H1 (cell line): ENCODE measurements around the gene CYB561. TPM values are rescaled to one million over a fixed set of nuclear protein-coding genes. Genes with fewer than 3 reads are reported as not detected.

Experiments used
- CTCF ChIA-PET: fragments of 300-600 bp; sonication (Branson Sonifier 250); formaldehyde crosslinking; loops from one replicate; lab custom pipeline; 2021; ENCODE audit not compliant: partially characterized antibody; lab: Charles Lee
- POLR2A ChIA-PET: fragments of 300-600 bp; sonication (Branson Sonifier 250); formaldehyde crosslinking; loops from one replicate; lab custom pipeline; 2021; ENCODE audit warnings: inconsistent platforms; ENCODE audit not compliant: partially characterized antibody; lab: Charles Lee
- DNase-seq, 2 experiments: peaks; one replicate each; pipeline versions ENCODE4 v3.0.0 to v3.0.0-alpha.2; 2010 to 2022; ENCODE audit warnings: low spot score in 2 of 2, low read depth in 1 of 2, mixed read lengths in 1 of 2
- FAIRE-seq: peaks from 2 replicates; lab custom pipeline; 2011; peaks lifted over from hg19 to GRCh38; lab: Jason Lieb, UNC
- H2AFZ ChIP-seq: 2 replicates; pipeline ENCODE4 v1.8.1; 2012; ENCODE audit warnings: low read length, inconsistent platforms
- H2AK5ac ChIP-seq: 2 replicates; pipeline ENCODE4 v1.6.1; 2013; ENCODE audit warnings: low read depth, low read length
- H2BK120ac ChIP-seq: replicated peaks from 2 replicates; pipeline ENCODE3; 2013; ENCODE audit warnings: low read depth, low read length, inconsistent platforms
- H2BK12ac ChIP-seq: 2 replicates; pipeline ENCODE4 v1.6.1; 2013; ENCODE audit warnings: low read depth, low read length
- H2BK15ac ChIP-seq: 2 replicates; pipeline ENCODE4 v1.6.1; 2013; ENCODE audit warnings: low read length
- H2BK20ac ChIP-seq: 2 replicates; pipeline ENCODE4 v1.6.1; 2013; ENCODE audit warnings: low read length
- H2BK5ac ChIP-seq: 2 replicates; pipeline ENCODE4 v1.6.1; 2013; ENCODE audit warnings: low read depth, low read length
- H3K14ac ChIP-seq: 2 replicates; pipeline ENCODE4 v1.6.1; 2013; ENCODE audit warnings: inconsistent platforms; ENCODE audit not compliant: insufficient read length
- H3K18ac ChIP-seq: 2 replicates; pipeline ENCODE4 v1.6.1; 2013; ENCODE audit warnings: low read length; ENCODE audit errors: extremely low read depth
- H3K23ac ChIP-seq: 2 replicates; pipeline ENCODE4 v1.6.1; 2013; ENCODE audit warnings: inconsistent platforms; ENCODE audit not compliant: insufficient read length
- H3K23me2 ChIP-seq: 2 replicates; pipeline ENCODE4 v1.6.1; 2013; ENCODE audit warnings: low read depth, low read length
- H3K27ac ChIP-seq: 2 replicates; pipeline ENCODE4 v1.6.1; 2011; ENCODE audit warnings: low read depth, low read length, inconsistent platforms
- H3K27me3 ChIP-seq, 4 experiments: replicated peaks in 1 of 4; 1 replicate in 1 of 4; 2 replicates in 3 of 4; pipeline versions ENCODE4 v1.6.1 to v1.8.1; 2011 to 2013; ENCODE audit warnings: low read length in 3 of 4, mild to moderate bottlenecking in 3 of 4, inconsistent platforms in 2 of 4, mixed read lengths in 2 of 4, moderate library complexity in 1 of 4; ENCODE audit not compliant: control insufficient read depth in 3 of 4, insufficient read depth in 3 of 4; ENCODE audit errors: extremely low read depth in 1 of 4
- H3K36me3 ChIP-seq, 4 experiments: 2 replicates each; pipeline versions ENCODE4 v1.6.1 to v1.8.1; 2011 to 2013; ENCODE audit warnings: mild to moderate bottlenecking in 4 of 4, low read length in 3 of 4, moderate library complexity in 2 of 4, control low read depth in 1 of 4, inconsistent platforms in 1 of 4; ENCODE audit not compliant: insufficient read depth in 4 of 4, control insufficient read depth in 2 of 4
- H3K4ac ChIP-seq: replicated peaks from 2 replicates; pipeline ENCODE3; 2013; ENCODE audit warnings: low read length, low read depth, mixed read lengths, inconsistent platforms; ENCODE audit not compliant: insufficient read length
- H3K4me1 ChIP-seq, 4 experiments: replicated peaks in 1 of 4; 1 replicate in 1 of 4; 2 replicates in 3 of 4; pipeline versions ENCODE4 v1.6.1 to v1.8.1; 2011 to 2013; ENCODE audit warnings: low read length in 3 of 4, inconsistent platforms in 2 of 4, mixed read lengths in 1 of 4; ENCODE audit not compliant: insufficient read depth in 4 of 4, control insufficient read depth in 3 of 4
- H3K4me2 ChIP-seq, 2 experiments: 2 replicates each; pipeline versions ENCODE4 v1.6.1 to v1.8.1; 2011 to 2013; ENCODE audit warnings: low read depth in 2 of 2, low read length in 2 of 2, control low read depth in 1 of 2, inconsistent platforms in 1 of 2, mild to moderate bottlenecking in 1 of 2; ENCODE audit not compliant: insufficient read depth in 1 of 2
- H3K4me3 ChIP-seq, 4 experiments: fragments of 200-600, 300-600 bp in 1 of 4; sonication (generic), shearing (Covaris generic), sonication (Bioruptor Twin) in 1 of 4; 2 replicates each; pipeline versions ENCODE4 v1.5.1 to v1.8.1; 2011 to 2016; ENCODE audit warnings: low read length in 4 of 4, low read depth in 3 of 4, control low read depth in 2 of 4, inconsistent platforms in 2 of 4, mild to moderate bottlenecking in 2 of 4, mixed read lengths in 1 of 4, moderate library complexity in 1 of 4; ENCODE audit not compliant: insufficient read depth in 2 of 4; ENCODE audit errors: extremely low read depth in 1 of 4
- H3K56ac ChIP-seq: replicated peaks from 2 replicates; pipeline ENCODE3; 2013; ENCODE audit warnings: low read depth, mild to moderate bottlenecking, mixed read lengths, low read length, inconsistent platforms; ENCODE audit not compliant: insufficient read length
- H3K79me1 ChIP-seq: 2 replicates; pipeline ENCODE4 v1.6.1; 2013; ENCODE audit warnings: low read depth, low read length, control low read depth
- H3K79me2 ChIP-seq, 2 experiments: 2 replicates each; pipeline versions ENCODE4 v1.6.1 to v1.8.1; 2012 to 2013; ENCODE audit warnings: low read length in 2 of 2, mild to moderate bottlenecking in 2 of 2, inconsistent platforms in 1 of 2; ENCODE audit not compliant: insufficient read depth in 2 of 2, control insufficient read depth in 1 of 2
- H3K9ac ChIP-seq, 4 experiments: replicated peaks in 1 of 4; 1 replicate in 1 of 4; 2 replicates in 3 of 4; pipeline versions ENCODE4 v1.6.1 to v1.8.1; 2011 to 2013; ENCODE audit warnings: low read depth in 3 of 4, low read length in 3 of 4, control low read depth in 2 of 4, mild to moderate bottlenecking in 2 of 4, moderate library complexity in 2 of 4, inconsistent platforms in 1 of 4; ENCODE audit errors: extremely low read depth in 1 of 4
- H3K9me3 ChIP-seq, 2 experiments: 2 replicates each; pipeline versions ENCODE4 v1.6.1 to v1.8.1; 2012 to 2013; ENCODE audit warnings: mild to moderate bottlenecking in 2 of 2, moderate library complexity in 2 of 2, control low read depth in 1 of 2, inconsistent platforms in 1 of 2, low read depth in 1 of 2, low read length in 1 of 2, mixed read lengths in 1 of 2; ENCODE audit not compliant: insufficient read depth in 2 of 2
- H4K20me1 ChIP-seq, 2 experiments: replicated peaks in 1 of 2; 2 replicates each; pipeline versions ENCODE3 to v1.8.1; 2011 to 2013; ENCODE audit warnings: inconsistent platforms in 2 of 2, low read length in 2 of 2, mild to moderate bottlenecking in 1 of 2; ENCODE audit not compliant: insufficient read depth in 2 of 2, control insufficient read depth in 1 of 2
- H4K5ac ChIP-seq: 2 replicates; pipeline ENCODE4 v1.6.1; 2013; ENCODE audit warnings: low read length, low read depth, mixed read lengths, inconsistent platforms; ENCODE audit not compliant: insufficient read length
- H4K8ac ChIP-seq: 2 replicates; pipeline ENCODE4 v1.8.0; 2013; ENCODE audit warnings: mild to moderate bottlenecking, moderate library complexity, low read length, inconsistent platforms; ENCODE audit not compliant: insufficient read depth; ENCODE audit errors: extremely low read depth
- H4K91ac ChIP-seq: replicated peaks from 2 replicates; pipeline ENCODE3; 2013; ENCODE audit warnings: low read length, mixed read lengths, inconsistent platforms; ENCODE audit not compliant: insufficient read length
- CHD1 ChIP-seq: IDR thresholded peaks from 2 replicates; pipeline ENCODE4 v1.6.1; 2012; ENCODE audit warnings: low read depth, low read length, improper control_type of control experiment
- JUN ChIP-seq: IDR thresholded peaks from 2 replicates; pipeline ENCODE4 v1.6.1; 2011; ENCODE audit warnings: low read depth, mild to moderate bottlenecking, improper control_type of control experiment, low read length
- JUND ChIP-seq: IDR thresholded peaks from 2 replicates; pipeline ENCODE4 v1.6.1; 2011; ENCODE audit warnings: mild to moderate bottlenecking, improper control_type of control experiment, low read length
- KDM4A ChIP-seq: IDR thresholded peaks from one replicate; pipeline ENCODE4 v1.7.1; 2012; ENCODE audit warnings: low read depth, mild to moderate bottlenecking, moderate library complexity, low read length, inconsistent platforms; ENCODE audit not compliant: severe bottlenecking
- MAFK ChIP-seq: IDR thresholded peaks from 2 replicates; pipeline ENCODE4 v1.6.1; 2012; ENCODE audit warnings: low read depth, mild to moderate bottlenecking, improper control_type of control experiment, low read length
- POLR2AphosphoS5 ChIP-seq: IDR thresholded peaks from 2 replicates; pipeline ENCODE4 v1.6.1; 2011; ENCODE audit warnings: low read depth, low read length
- SAP30 ChIP-seq: fragments of 300-600 bp; sonication (generic); IDR thresholded peaks from 2 replicates; pipeline ENCODE4 v1.7.1; 2012; ENCODE audit warnings: low read length, moderate library complexity, mild to moderate bottlenecking, inconsistent platforms; ENCODE audit not compliant: insufficient read depth, insufficient replicate concordance
- SP2 ChIP-seq: IDR thresholded peaks from 2 replicates; pipeline ENCODE4 v1.6.1; 2012; ENCODE audit warnings: mild to moderate bottlenecking, low read length, inconsistent platforms
- WGBS, 2 experiments: shearing (Covaris generic) in 1 of 2; methylation state at CpG; one replicate each; pipeline versions ENCODE4 v1.1.6 to v1.1.7; 2013 to 2015; ENCODE audit warnings: low lambda C conversion rate in 2 of 2, mixed read lengths in 2 of 2, inconsistent platforms in 1 of 2, low coverage in 1 of 2, missing lambda C conversion rate in 1 of 2; ENCODE audit not compliant: insufficient replicate concordance in 2 of 2, insufficient coverage in 1 of 2, insufficient read length in 1 of 2; ENCODE audit errors: extremely low coverage in 1 of 2, missing lambda C conversion rate in 1 of 2; 5-methylcytosine and 5-hydroxymethylcytosine counted together
- polyA plus RNA-seq, 7 experiments: library from polyadenylated mRNA; depleted of rRNA in 3 of 7; stranded (reverse) in 5 of 7; unstranded in 2 of 7; fragments of >200 nt in 5 of 7; fragments of 200-250 nt in 2 of 7; gene quantifications; 1 replicate in 5 of 7; 2 replicates in 1 of 7; 4 replicates in 1 of 7; pipeline versions ENCODE4 v1.2.1 to v1.2.3, GENCODE V29; 2011 to 2013; ENCODE audit warnings: missing spikeins in 2 of 7, mixed read lengths in 2 of 7
- total RNA-seq: library from RNA; stranded (reverse); fragmentation: NEBNext Ultra II Directional; extraction: Animal tissue kit (Norgen Biotek cat#: 25700); gene quantifications from 2 replicates; pipeline ENCODE4 v1.2.1, GENCODE V29; 2021
- TF ChIP-seq, protein P1 (sequence below): IDR thresholded peaks from 2 replicates; pipeline ENCODE4 v1.6.1; 2011; ENCODE audit warnings: low read depth, mild to moderate bottlenecking, low read length; ENCODE audit not compliant: insufficient read depth
- TF ChIP-seq, protein P2 (sequence below): IDR thresholded peaks from 2 replicates; pipeline ENCODE4 v1.6.1; 2012; ENCODE audit warnings: low read length, inconsistent platforms
- TF ChIP-seq, protein P3 (sequence below): IDR thresholded peaks from 2 replicates; pipeline ENCODE4 v1.6.1; 2012; ENCODE audit warnings: inconsistent platforms

The CYB561 gene
- total and polyA plus RNA-seq, 2 of the 8 experiments (the other 6 are each of a cell fraction or from before 2014, with no cell fraction given): 19.7 to 23.4 TPM

DNA sequence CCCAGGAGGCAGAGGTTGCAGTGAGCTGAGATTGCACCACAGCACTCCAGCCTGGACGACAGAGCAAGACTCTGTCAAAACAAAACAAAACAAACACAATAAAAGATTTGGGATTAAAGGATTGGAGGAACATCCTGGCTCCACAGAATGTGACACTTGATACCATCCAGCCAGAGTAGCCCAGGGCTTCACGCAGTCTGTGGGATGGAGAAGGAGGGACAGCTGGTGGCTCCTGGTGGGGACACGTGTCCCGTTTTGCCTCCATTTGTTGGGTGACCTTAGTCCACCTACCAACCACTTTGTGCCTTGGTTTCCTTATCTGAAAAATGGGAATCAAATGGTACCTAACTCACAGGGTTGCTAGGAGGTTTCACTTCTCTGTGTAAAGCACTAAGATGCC, 12.4 kb upstream of the CYB561 start:
- Histone ChIP-seq H3K79me2 (no peaks in the 10 kb centered on the region), H2BK120ac (no peak overlapping the region), H4K8ac (no peak overlapping the region), H2BK5ac (no peak overlapping the region), H3K9me3 (no peaks in the 10 kb centered on the region), H3K23ac (no peak overlapping the region), H3K27me3 (no peaks in the 10 kb centered on the region), H3K18ac (no peak overlapping the region), H2AFZ (no peak overlapping the region), H4K20me1 (no peaks in the 10 kb centered on the region), H3K4ac (no peak overlapping the region), H3K79me1 (no peaks in the 10 kb centered on the region), H3K14ac (no peak overlapping the region), H4K91ac (no peak overlapping the region), H3K27ac (no peak overlapping the region), H3K56ac (no peak overlapping the region), H3K9ac (no peak overlapping the region), H2BK20ac (no peak overlapping the region), H3K4me3 (no peak overlapping the region), H2BK15ac (no peak overlapping the region), H2BK12ac (no peak overlapping the region), H3K23me2 (no peaks in the 10 kb centered on the region), H3K36me3 (no peaks in the 10 kb centered on the region), H3K4me1 (no peaks in the 10 kb centered on the region), H3K4me2 (no peak overlapping the region), H2AK5ac (no peak overlapping the region), H4K5ac (no peak overlapping the region)
- POLR2A ChIA-PET: interaction anchor here (1.5 kb wide), 1 partner anchor 10 kb away, joined by 5 read pairs; no protein-coding TSS in a partner anchor
- FAIRE-seq (no peak), DNase-seq (no peak)
- CTCF ChIA-PET: interaction anchor here (1.0 to 27.9 kb wide), 6 partner anchors 12 to 39 kb away, joined by 3 to 758 read pairs (median 4); partner anchors contain the start of gene CYB561
- 85% methylated on average over 4 of the region's 4 CpGs; no CpG with 5 or more reads in 1 of the 2 experiments for WGBS, 2 experiments
- TF ChIP-seq, protein P1, sequence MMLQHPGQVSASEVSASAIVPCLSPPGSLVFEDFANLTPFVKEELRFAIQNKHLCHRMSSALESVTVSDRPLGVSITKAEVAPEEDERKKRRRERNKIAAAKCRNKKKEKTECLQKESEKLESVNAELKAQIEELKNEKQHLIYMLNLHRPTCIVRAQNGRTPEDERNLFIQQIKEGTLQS: no peak
- TF ChIP-seq, protein P2, sequence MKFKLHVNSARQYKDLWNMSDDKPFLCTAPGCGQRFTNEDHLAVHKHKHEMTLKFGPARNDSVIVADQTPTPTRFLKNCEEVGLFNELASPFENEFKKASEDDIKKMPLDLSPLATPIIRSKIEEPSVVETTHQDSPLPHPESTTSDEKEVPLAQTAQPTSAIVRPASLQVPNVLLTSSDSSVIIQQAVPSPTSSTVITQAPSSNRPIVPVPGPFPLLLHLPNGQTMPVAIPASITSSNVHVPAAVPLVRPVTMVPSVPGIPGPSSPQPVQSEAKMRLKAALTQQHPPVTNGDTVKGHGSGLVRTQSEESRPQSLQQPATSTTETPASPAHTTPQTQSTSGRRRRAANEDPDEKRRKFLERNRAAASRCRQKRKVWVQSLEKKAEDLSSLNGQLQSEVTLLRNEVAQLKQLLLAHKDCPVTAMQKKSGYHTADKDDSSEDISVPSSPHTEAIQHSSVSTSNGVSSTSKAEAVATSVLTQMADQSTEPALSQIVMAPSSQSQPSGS: no peak
- no peak for TF ChIP-seq SAP30
- no peak for TF ChIP-seq MAFK
- no peak for TF ChIP-seq SP2
- TF ChIP-seq POLR2AphosphoS5: no peak
- no peak for TF ChIP-seq CHD1
- no peak for TF ChIP-seq KDM4A
- TF ChIP-seq, protein P3, sequence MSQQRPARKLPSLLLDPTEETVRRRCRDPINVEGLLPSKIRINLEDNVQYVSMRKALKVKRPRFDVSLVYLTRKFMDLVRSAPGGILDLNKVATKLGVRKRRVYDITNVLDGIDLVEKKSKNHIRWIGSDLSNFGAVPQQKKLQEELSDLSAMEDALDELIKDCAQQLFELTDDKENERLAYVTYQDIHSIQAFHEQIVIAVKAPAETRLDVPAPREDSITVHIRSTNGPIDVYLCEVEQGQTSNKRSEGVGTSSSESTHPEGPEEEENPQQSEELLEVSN: no peak
- TF ChIP-seq JUND: no peak
- no peak for TF ChIP-seq JUN
